Gastroesophageal sphincter (tissue), 4 donors: Measurements from ENCODE around the gene TMEM120B. TPM values are rescaled to one million over a fixed set of nuclear protein-coding genes. Genes with fewer than 3 reads are reported as not detected.

ENCODE experiments used
- ATAC-seq: fragments of 150-250 bp; one replicate; pipeline ENCODE4 v1.9.1; 2016; ENCODE audit warnings: mild to moderate bottlenecking, moderate library complexity
- H3K27ac ChIP-seq, 4 donors: fragments of 200-600 bp; sonication (generic) in 3 of 4; 1 replicate in 3 of 4; 2 replicates in 1 of 4; pipeline ENCODE4 v1.5.1; 2016 to 2019
- H3K27me3 ChIP-seq: fragments of 200-600 bp; sonication (generic); one replicate; pipeline ENCODE4 v1.5.1; 2019
- H3K36me3 ChIP-seq, 2 donors: fragments of 200-600 bp; sonication (generic); one replicate each; pipeline ENCODE4 v1.5.1; 2019; ENCODE audit warnings: control low read depth in 1 of 2
- H3K4me1 ChIP-seq, 3 donors: fragments of 200-600 bp; sonication (generic); 1 replicate in 2 of 3; 2 replicates in 1 of 3; pipeline ENCODE4 v1.5.1; 2016 to 2019; ENCODE audit warnings: control low read depth in 2 of 3
- H3K4me3 ChIP-seq, 2 donors: fragments of 200-600 bp; sonication (generic); one replicate each; pipeline ENCODE4 v1.5.1; 2019; ENCODE audit warnings: mild to moderate bottlenecking in 1 of 2, moderate library complexity in 1 of 2
- H3K9me3 ChIP-seq, 3 donors: fragments of 200-600 bp; sonication (generic); one replicate each; pipeline ENCODE4 v1.5.1; 2017 to 2019; ENCODE audit warnings: control low read depth in 2 of 3
- EP300 ChIP-seq: sonication (generic); formaldehyde crosslinking; IDR thresholded peaks from one replicate; pipeline ENCODE4 v1.6.1; 2017; ENCODE audit warnings: antibody characterized with exemption, mild to moderate bottlenecking
- POLR2A ChIP-seq, 2 donors: fragments of 450-650 bp; IDR thresholded peaks; one replicate each; pipeline ENCODE4 v1.6.1; 2017; ENCODE audit warnings: antibody characterized with exemption in 2 of 2, mild to moderate bottlenecking in 2 of 2, moderate library complexity in 1 of 2
- POLR2AphosphoS5 ChIP-seq: sonication (generic); formaldehyde crosslinking; IDR thresholded peaks from one replicate; pipeline ENCODE4 v1.6.1; 2017; ENCODE audit warnings: antibody characterized with exemption
- WGBS, 2 donors: methylation state at CpG; one replicate each; pipeline ENCODE4 v1.1.5; 2018; ENCODE audit warnings: low coverage in 1 of 2; 5-methylcytosine and 5-hydroxymethylcytosine counted together
- total RNA-seq, 4 donors: library from RNA; depleted of rRNA; stranded (reverse); fragments of >200 nt; gene quantifications; one replicate each; pipeline ENCODE4 v1.1.0, GENCODE V29; 2016
- TF ChIP-seq, protein P1 (sequence below), 4 experiments: fragments of 200-600 bp in 2 of 4; fragments of 450-650 bp in 2 of 4; sonication (generic) in 1 of 4; IDR thresholded peaks; one replicate each; pipeline ENCODE4 v1.5.1; 2017 to 2019; ENCODE audit warnings: antibody characterized with exemption in 4 of 4, mild to moderate bottlenecking in 2 of 4, moderate library complexity in 2 of 4

The TMEM120B gene
- total RNA-seq, 4 donors from 2014 or later, result 4.2 to 14.3 (median 9.9) TPM

DNA sequence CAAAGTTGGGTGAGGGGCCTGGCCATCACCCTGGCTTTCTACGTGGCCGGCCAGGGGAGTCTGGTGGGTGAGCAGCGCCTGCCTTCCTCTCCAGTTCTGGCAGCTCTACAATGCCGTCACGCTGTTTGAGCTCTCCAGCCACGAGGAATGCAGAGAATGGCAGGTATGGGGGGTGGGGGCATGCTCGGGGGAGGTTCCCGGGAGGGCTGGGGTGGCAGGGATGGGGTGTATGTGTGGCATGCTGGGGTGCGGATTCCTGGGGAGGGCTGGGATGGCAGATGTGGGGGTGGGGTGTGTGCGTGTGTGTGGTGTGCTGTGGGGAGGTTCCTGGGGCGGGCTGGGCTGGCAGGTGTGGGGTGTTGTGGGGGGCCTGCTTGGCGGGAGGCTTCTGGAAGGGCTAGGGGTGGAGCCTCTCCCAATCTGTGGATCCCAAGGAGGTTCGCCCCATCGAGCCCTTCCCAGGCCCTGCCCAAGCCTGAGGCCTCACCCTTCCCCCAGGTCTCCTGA, 62.5 kb downstream of the TMEM120B start:
- Histone ChIP-seq H3K4me1 (peaks cover 0 to 58% (median 12%) of the 10 kb centered on the region in 3 donors), H3K9me3 (no peaks in the 10 kb centered on the region), H3K4me3 (no peak overlapping the region), H3K27ac (peak overlapping the region in 3 of 4 donors; percentile 56 to 69 (median 57)), H3K36me3 (peaks cover 0 to 14% of the 10 kb centered on the region in 2 donors), H3K27me3 (no peaks in the 10 kb centered on the region)
- no CpG with 5 or more reads among the region's 14 CpGs for WGBS, 2 donors
- TF ChIP-seq POLR2A (IDR thresholded peaks at IDR 0.05), result no peak
- no peak for TF ChIP-seq EP300
- TF ChIP-seq, protein P1, sequence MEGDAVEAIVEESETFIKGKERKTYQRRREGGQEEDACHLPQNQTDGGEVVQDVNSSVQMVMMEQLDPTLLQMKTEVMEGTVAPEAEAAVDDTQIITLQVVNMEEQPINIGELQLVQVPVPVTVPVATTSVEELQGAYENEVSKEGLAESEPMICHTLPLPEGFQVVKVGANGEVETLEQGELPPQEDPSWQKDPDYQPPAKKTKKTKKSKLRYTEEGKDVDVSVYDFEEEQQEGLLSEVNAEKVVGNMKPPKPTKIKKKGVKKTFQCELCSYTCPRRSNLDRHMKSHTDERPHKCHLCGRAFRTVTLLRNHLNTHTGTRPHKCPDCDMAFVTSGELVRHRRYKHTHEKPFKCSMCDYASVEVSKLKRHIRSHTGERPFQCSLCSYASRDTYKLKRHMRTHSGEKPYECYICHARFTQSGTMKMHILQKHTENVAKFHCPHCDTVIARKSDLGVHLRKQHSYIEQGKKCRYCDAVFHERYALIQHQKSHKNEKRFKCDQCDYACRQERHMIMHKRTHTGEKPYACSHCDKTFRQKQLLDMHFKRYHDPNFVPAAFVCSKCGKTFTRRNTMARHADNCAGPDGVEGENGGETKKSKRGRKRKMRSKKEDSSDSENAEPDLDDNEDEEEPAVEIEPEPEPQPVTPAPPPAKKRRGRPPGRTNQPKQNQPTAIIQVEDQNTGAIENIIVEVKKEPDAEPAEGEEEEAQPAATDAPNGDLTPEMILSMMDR (IDR thresholded peaks at IDR 0.05), result no peak
- TF ChIP-seq POLR2AphosphoS5, result no peak
- no peak for ATAC-seq

DNA sequence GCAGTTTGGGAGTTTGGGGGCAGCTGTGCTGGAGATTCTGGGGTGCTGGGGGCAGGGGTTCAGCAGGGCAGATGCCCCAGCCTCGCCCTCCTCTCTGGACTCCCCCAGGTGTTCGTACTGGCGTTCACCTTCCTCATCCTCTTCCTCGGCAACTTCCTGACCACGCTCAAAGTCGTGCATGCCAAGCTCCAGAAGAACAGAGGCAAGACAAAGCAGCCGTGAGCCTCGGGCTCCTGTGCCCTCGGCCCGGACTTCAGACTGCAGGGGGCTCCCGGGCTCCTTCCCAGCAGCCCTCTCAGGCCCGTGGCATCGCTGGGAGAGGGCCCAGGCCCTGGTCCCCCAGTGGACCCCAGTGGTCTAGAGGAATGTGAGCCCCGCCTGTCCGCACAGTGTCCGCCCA, 62.9 kb downstream of the TMEM120B start:
- Histone ChIP-seq H3K4me3 (no peak overlapping the region), H3K27me3 (no peaks in the 10 kb centered on the region), H3K36me3 (peaks cover 0 to 19% of the 10 kb centered on the region in 2 donors), H3K4me1 (peaks cover 0 to 54% (median 12%) of the 10 kb centered on the region in 3 donors), H3K27ac (peak overlapping the region in 3 of 4 donors; percentile 56 to 69 (median 57)), H3K9me3 (no peaks in the 10 kb centered on the region)
- no peak for TF ChIP-seq EP300
- TF ChIP-seq, protein P1 (IDR thresholded peaks at IDR 0.05), result no peak
- TF ChIP-seq POLR2AphosphoS5, result no peak
- TF ChIP-seq POLR2A (IDR thresholded peaks at IDR 0.05), result no peak
- no peak for ATAC-seq
- WGBS, 2 donors, result 100% methylated on average over 2 of the region's 16 CpGs; no CpG with 5 or more reads in 1 of the 2 donors

- peaks cover 0 to 22% of the 10 kb centered on the region in 2 donors for H3K36me3 ChIP-seq
- no peaks in the 10 kb centered on the region for H3K9me3 ChIP-seq
- H3K4me1 ChIP-seq, result peaks cover 0 to 54% (median 14%) of the 10 kb centered on the region in 3 donors
- ATAC-seq, result peak; percentile 47
- 22 to 56% methylated on average over 5 to 14 of the region's 24 CpGs for WGBS, 2 donors
- TF ChIP-seq POLR2A (IDR thresholded peaks at IDR 0.05), result no peak
- TF ChIP-seq, protein P1 (IDR thresholded peaks at IDR 0.05), result peak in 3 of 4 experiments; percentile 82 to 89 (median 88)
- TF ChIP-seq EP300, result no peak
- H3K27me3 ChIP-seq, result no peaks in the 10 kb centered on the region
- peak overlapping the region in 3 of 4 donors; percentile 56 to 69 (median 57) for H3K27ac ChIP-seq
- no peak overlapping the region for H3K4me3 ChIP-seq
These were observed 63.9 kb downstream of the TMEM120B start for GRCh38 chr12:121776190-121777098.

- WGBS, 2 donors, result 89% methylated on average over 2 of the region's 17 CpGs; no CpG with 5 or more reads in 1 of the 2 donors
- no peaks in the 10 kb centered on the region for H3K9me3 ChIP-seq
- no peaks in the 10 kb centered on the region for H3K27me3 ChIP-seq
- no peak for ATAC-seq
- H3K36me3 ChIP-seq, result peaks cover 0 to 22% of the 10 kb centered on the region in 2 donors
- H3K4me3 ChIP-seq, result no peak overlapping the region
- H3K27ac ChIP-seq, result no peak overlapping the region
- no peak for TF ChIP-seq POLR2A (IDR thresholded peaks at IDR 0.05)
- TF ChIP-seq EP300, result no peak
- TF ChIP-seq, protein P1 (IDR thresholded peaks at IDR 0.05), result no peak
- TF ChIP-seq POLR2AphosphoS5, result no peak
- H3K4me1 ChIP-seq, result peaks cover 0 to 47% (median 21%) of the 10 kb centered on the region in 3 donors
These were observed 66.2 kb downstream of the TMEM120B start for GRCh38 chr12:121778567-121779421.
